Skin epidermis (tissue), 12 donors: Measurements from ENCODE around the gene EFHD1.

ENCODE experiments used
- H3K27ac ChIP-seq, 21 experiments: fragments of 200-600 bp; sonication (generic) in 11 of 21; one replicate each; pipeline ENCODE4 v1.5.0; 2020; ENCODE audit warnings: mild to moderate bottlenecking in 3 of 21, inconsistent platforms in 2 of 21, moderate library complexity in 2 of 21
- H3K4me3 ChIP-seq, 7 experiments: fragments of 200-600 bp; sonication (generic) in 2 of 7; one replicate each; pipeline ENCODE4 v1.5.0; 2020; ENCODE audit warnings: inconsistent platforms in 2 of 7, mild to moderate bottlenecking in 2 of 7, moderate library complexity in 1 of 7

The EFHD1 gene

DNA sequence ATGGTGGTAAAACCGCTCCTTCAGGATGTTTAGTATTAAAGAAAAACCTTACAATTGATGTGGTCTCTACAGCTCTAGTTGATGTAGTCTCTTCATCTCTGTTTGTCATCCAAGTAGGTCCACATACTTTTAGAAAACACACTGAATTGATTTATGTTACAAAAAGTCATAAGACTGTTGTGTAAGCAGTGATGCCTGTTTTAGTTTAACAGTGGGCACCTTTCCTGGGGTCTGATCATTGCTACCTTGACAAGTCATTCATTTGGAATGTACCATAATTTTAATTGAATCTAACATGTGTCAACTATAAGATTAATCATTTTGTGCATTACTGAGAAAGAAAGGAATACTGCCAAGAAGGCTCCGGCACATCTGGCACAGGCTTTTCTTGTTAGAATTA, 98.1 kb downstream of the EFHD1 start:
- peak overlapping the region in 1 of 21 experiments; percentile 25 for H3K27ac ChIP-seq
- H3K4me3 ChIP-seq, result no peak overlapping the region
